Measurements from ENCODE around the gene ZNF432.

GRCh38 chr19:52086481-52086880 is 37.8 kb upstream of the ZNF432 start:
- TF ChIP-seq CTCF (IDR thresholded peaks at IDR 0.05) = no peak
- no peak for TF ChIP-seq EZH2 (IDR thresholded peaks at IDR 0.05; ENCODE audit: borderline replicate concordance, insufficient read depth, low read depth, low read length, poor library complexity, severe bottlenecking)
